ENCODE results near the gene SCMH1.

Gene SCMH1

GRCh38 chr1:41045740-41046139, 196.4 kb downstream of the SCMH1 start:
- DNase-seq (ENCODE audit: low read depth): peak; percentile 63
- TF ChIP-seq CTCF (conservative IDR thresholded peaks at IDR 0.05; ENCODE audit: control insufficient read depth, insufficient read depth, low read depth, low read length): no peak

GRCh38 chr1:41044187-41044586, 197.9 kb downstream of the SCMH1 start:
- H3K4me3 ChIP-seq (ENCODE audit: control insufficient read depth, low read depth, low read length): no peak overlapping the region
- DNase-seq (ENCODE audit: low read depth): no peak
- TF ChIP-seq CTCF (conservative IDR thresholded peaks at IDR 0.05; ENCODE audit: control insufficient read depth, insufficient read depth, low read depth, low read length): no peak

More at GRCh38 chr1:41045740-41046139, 196.4 kb downstream of the SCMH1 start:
- H3K4me3 ChIP-seq (ENCODE audit: control insufficient read depth, low read depth, low read length): no peak overlapping the region

GRCh38 chr1:41041614-41042270, 200.4 kb downstream of the SCMH1 start:
- H3K4me3 ChIP-seq (ENCODE audit: control insufficient read depth, low read depth, low read length): no peak overlapping the region
- no peak for TF ChIP-seq CTCF (conservative IDR thresholded peaks at IDR 0.05; ENCODE audit: control insufficient read depth, insufficient read depth, low read depth, low read length)
- DNase-seq (ENCODE audit: low read depth): peak; percentile 59

- peak; percentile 15 for DNase-seq (ENCODE audit: low read depth)
- no peak overlapping the region for H3K4me3 ChIP-seq (ENCODE audit: control insufficient read depth, low read depth, low read length)
- TF ChIP-seq CTCF (conservative IDR thresholded peaks at IDR 0.05; ENCODE audit: control insufficient read depth, insufficient read depth, low read depth, low read length): peak; percentile 27
These were observed 204.0 kb downstream of the SCMH1 start for GRCh38 chr1:41038110-41038509.

- H3K4me3 ChIP-seq (ENCODE audit: control insufficient read depth, low read depth, low read length): no peak overlapping the region
- no peak for DNase-seq (ENCODE audit: low read depth)
- TF ChIP-seq CTCF (conservative IDR thresholded peaks at IDR 0.05; ENCODE audit: control insufficient read depth, insufficient read depth, low read depth, low read length): no peak
These were observed 204.8 kb downstream of the SCMH1 start for GRCh38 chr1:41037116-41037903.

GRCh38 chr1:41033272-41033671, 208.8 kb downstream of the SCMH1 start:
- no peak for DNase-seq (ENCODE audit: low read depth)
- TF ChIP-seq CTCF (conservative IDR thresholded peaks at IDR 0.05; ENCODE audit: control insufficient read depth, insufficient read depth, low read depth, low read length): no peak
- H3K4me3 ChIP-seq (ENCODE audit: control insufficient read depth, low read depth, low read length): no peak overlapping the region

Measured in fibroblast of mammary gland (primary cell).